ENCODE measurements around the gene PUDP.

The PUDP gene

DNA sequence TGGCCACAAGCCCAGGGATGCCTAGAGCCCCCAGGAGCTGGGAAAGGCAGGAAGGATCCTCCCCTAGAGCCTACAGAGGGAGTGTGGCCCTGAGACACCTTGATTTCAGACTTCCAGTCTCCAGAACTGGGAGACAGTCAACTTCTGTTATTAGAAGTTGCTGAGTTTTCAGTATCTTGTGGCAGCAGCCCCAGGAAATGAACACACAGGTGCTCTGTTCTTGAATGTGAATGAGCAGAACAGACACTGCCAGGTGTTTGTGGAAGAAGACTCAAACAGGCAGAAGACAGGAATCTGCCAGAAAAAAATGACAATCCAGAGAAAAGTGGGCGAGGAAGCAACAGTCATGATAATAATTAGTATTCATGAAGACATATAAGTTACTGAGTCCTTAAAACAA, 64.9 kb downstream of the PUDP start:
- Mint-ChIP-seq H3K36me3 (peaks cover 14% of the 10 kb centered on the region), H3K27me3 (no peaks in the 10 kb centered on the region), H3K4me1 (peaks cover 60% of the 10 kb centered on the region), H3K27ac (peak overlapping the region; percentile 92), H3K4me3 (peak overlapping the region; percentile 41), H3K9me3 (no peaks in the 10 kb centered on the region)
- no peak for DNase-seq
- CTCF ChIA-PET = no interaction called here

DNA sequence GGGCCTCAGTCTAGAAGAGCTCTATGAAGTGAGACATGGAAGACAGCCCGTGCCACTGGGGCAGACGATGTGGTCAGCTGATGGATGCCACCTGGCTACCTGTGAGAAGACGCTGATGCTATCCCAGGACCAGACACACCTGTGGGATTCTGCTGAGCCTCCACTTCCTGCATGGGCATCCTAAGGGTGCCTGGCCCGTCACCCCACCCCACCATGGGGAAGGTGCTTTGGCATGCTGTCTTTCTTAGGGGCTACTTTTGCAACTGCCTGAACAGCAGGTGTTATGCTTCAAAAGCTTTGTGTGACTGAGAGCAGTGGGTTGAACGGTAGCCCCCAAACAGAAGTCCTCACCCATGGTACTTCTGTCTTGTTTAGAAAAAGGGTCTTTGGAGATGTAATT, 65.4 kb downstream of the PUDP start:
- Mint-ChIP-seq H3K27me3 (no peaks in the 10 kb centered on the region), H3K27ac (peak overlapping the region; percentile 92), H3K9me3 (no peaks in the 10 kb centered on the region), H3K4me1 (peaks cover 61% of the 10 kb centered on the region), H3K4me3 (no peak overlapping the region), H3K36me3 (peaks cover 14% of the 10 kb centered on the region)
- CTCF ChIA-PET = no interaction called here
- DNase-seq = no peak

DNA sequence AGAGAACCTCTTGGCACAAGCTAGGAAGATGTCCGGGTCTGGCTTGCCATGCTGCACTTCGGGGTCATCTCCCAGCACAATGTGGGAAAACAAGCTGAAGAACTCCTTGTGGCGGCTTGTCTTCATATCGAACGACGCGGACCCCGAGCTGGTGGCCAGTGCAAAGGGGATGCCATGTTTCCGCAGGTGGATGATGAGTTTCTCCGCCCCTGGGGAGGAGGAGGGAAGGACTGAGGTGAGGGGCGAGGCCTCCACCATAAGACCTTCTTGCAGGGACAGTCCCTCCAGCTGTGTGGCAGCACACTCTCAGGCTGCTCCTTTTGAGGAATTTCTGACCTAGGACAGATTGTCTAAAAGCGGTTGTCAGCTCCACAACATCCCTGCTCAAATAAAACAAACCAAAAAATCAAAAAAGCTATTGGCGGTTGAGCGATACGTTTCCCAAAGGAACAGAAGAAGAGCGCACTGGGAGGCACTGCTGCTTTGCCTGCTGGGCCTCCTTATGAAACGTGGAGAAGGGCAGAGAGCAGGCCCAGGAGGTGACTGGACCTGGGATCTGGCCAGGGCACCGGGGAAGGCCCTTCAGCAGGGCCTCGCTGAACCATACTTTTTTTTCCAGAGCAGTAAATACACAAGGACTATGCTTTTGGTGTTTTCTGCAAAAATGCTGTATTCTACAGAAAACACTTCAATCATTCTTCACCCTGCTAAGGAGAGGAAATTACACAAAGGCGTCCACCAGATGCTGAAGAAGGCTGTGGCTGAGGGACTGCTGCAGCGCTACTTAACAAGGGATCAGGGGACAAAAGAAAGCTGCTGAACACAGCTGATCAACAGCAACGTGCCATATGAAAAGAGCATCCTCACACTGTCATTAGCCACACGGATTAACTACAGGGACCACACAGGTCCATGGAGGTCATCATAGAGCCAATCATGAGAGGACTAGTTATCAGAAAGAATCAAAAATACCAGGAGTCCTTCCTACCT, 70.4 kb downstream of the PUDP start:
- Mint-ChIP-seq H3K36me3 (peaks cover 24% of the 10 kb centered on the region), H3K27me3 (no peaks in the 10 kb centered on the region), H3K4me1 (peaks cover 56% of the 10 kb centered on the region), H3K4me3 (no peak overlapping the region), H3K9me3 (no peaks in the 10 kb centered on the region), H3K27ac (no peak overlapping the region)
- DNase-seq = no peak
- CTCF ChIA-PET = no interaction called here

DNA sequence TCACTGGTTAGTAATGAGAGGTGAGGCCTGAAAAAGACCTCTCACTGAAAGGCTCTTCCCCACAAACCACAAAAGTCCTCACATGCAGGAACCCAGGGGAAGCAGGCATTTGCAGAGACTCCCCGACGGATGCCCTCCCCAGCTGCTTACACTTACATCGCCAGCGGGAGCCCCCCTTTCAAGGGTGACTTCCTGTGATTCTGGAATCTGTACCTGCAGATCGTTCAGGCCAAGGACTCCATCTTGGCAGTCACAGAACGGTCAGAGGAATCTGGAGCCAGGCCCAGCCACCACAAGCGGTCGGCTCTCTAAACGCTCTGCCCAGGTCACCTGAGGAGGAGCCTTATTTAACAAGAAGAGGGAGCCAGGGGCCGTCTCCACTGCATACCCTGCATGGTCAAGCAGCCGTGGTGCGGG, 71.7 kb downstream of the PUDP start:
- CTCF ChIA-PET = no interaction called here
- no peak overlapping the region for H3K27ac Mint-ChIP-seq
- peaks cover 17% of the 10 kb centered on the region for H3K36me3 Mint-ChIP-seq
- H3K4me3 Mint-ChIP-seq = no peak overlapping the region
- no peaks in the 10 kb centered on the region for H3K9me3 Mint-ChIP-seq
- H3K4me1 Mint-ChIP-seq = peaks cover 49% of the 10 kb centered on the region
- no peak for DNase-seq
- H3K27me3 Mint-ChIP-seq = no peaks in the 10 kb centered on the region

DNA sequence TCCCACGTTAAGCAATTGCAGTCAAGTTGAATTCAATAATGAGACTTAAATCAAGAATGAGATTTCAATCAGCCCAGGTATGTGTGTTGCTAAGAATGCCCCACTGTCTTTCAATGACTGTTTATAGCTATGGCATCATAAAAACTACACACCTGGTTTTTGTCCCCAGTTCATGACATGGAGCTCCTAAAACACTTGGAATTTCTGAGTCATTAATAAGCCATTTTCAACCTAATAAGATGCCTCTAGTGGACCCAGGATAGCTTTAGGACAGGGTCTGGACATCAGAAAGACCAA, 73.1 kb downstream of the PUDP start:
- DNase-seq = no peak
- peaks cover 51% of the 10 kb centered on the region for H3K4me1 Mint-ChIP-seq
- H3K27ac Mint-ChIP-seq = no peak overlapping the region

DNA sequence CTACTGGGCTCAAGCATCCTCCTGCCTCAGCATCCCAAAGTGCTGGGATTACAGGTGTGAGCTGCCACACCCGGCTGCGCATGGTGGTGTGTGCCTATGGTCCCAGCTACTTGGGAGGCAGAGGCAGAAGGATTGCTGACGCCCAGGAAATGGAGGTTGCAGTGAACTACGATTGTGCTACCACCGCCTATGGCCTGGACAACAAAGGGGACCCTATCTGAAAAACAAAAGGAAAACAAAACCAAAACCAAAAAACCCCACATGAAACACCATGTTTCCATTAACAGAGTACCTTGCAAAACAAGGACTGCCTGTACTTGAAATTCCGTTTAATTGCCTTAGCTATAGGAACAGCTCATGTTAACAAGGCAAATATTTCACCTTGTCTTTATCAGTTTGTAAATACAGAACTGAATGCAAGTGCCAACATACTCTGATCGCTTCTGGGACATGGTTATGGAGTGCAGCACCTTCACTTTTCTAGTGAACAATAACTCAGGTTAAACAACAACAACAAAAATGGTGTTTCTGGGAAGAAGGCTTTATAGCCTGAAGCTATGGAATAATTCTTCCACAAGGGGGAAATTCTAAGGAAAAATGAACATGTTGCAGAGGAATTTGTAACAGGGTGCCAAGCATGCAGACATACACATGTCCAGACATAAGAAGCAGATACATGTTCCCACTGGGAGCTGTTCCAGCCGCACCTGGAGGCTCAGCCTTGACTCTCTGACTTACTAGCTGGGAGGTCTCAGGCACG, 73.6 kb downstream of the PUDP start:
- peaks cover 21% of the 10 kb centered on the region for H3K36me3 Mint-ChIP-seq
- DNase-seq = peak; percentile 43
- H3K9me3 Mint-ChIP-seq = no peaks in the 10 kb centered on the region
- CTCF ChIA-PET = interaction anchor here (0.8 to 1.6 kb wide), 2 partner anchors 15 to 58 kb away, joined by 3 to 4 read pairs; no protein-coding TSS in a partner anchor
- no peak overlapping the region for H3K4me3 Mint-ChIP-seq
- no peaks in the 10 kb centered on the region for H3K27me3 Mint-ChIP-seq
- peaks cover 55% of the 10 kb centered on the region for H3K4me1 Mint-ChIP-seq
- peak overlapping the region; percentile 83 for H3K27ac Mint-ChIP-seq

More for the DNA sequence above, 73.1 kb downstream of the PUDP start:
- Mint-ChIP-seq H3K4me3 (no peak overlapping the region), H3K9me3 (no peaks in the 10 kb centered on the region), H3K36me3 (peaks cover 20% of the 10 kb centered on the region), H3K27me3 (no peaks in the 10 kb centered on the region)
- CTCF ChIA-PET = interaction anchor here (0.8 to 1.6 kb wide), 2 partner anchors 14 to 58 kb away, joined by 3 to 4 read pairs; no protein-coding TSS in a partner anchor

DNA sequence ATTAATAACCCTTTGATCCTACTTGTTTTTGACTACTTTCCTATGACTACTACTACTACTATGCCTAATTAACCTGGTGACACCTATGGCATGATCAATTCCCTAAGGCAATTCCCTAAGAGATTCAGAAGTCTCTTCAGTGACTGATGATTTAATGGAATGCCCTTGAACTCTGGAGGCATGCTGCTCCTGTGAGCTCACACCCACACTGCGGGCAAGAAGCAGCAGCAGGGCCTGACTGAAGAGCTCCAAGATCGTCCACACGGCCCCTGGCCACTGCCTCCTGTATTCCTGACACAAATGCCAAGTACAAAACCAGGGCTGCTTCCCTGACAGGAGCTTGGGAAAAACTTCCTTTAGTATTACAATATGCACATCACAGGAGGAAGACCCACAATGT, 74.6 kb downstream of the PUDP start:
- peaks cover 21% of the 10 kb centered on the region for H3K36me3 Mint-ChIP-seq
- CTCF ChIA-PET = interaction anchor here (1.6 kb wide), 1 partner anchor 59 kb away, joined by 4 read pairs; no protein-coding TSS in a partner anchor
- no peaks in the 10 kb centered on the region for H3K27me3 Mint-ChIP-seq
- no peak overlapping the region for H3K4me3 Mint-ChIP-seq
- no peak for DNase-seq
- peaks cover 61% of the 10 kb centered on the region for H3K4me1 Mint-ChIP-seq
- H3K27ac Mint-ChIP-seq = peak overlapping the region; percentile 52
- H3K9me3 Mint-ChIP-seq = no peaks in the 10 kb centered on the region

DNA sequence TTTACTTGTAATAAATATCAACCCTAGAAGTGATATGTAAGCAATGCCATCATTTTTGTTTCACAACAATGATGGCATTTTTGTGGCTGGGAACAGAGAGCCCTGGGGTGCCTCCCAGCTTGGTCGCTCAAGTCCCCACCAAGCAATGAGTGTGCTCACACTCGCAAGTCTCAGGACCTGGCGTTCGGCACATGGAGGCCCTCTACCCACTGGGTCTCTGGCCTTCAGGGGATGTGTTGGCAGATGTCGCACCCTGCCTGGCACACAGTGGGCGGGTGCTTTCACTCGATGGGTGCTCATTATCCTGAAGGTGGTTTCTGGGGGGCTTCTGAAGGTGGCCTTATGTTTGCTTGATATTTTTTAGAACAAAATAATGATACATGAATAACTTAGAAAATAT, 75.1 kb downstream of the PUDP start:
- Mint-ChIP-seq H3K27me3 (no peaks in the 10 kb centered on the region), H3K9me3 (no peaks in the 10 kb centered on the region), H3K4me1 (peaks cover 63% of the 10 kb centered on the region), H3K36me3 (peaks cover 21% of the 10 kb centered on the region), H3K4me3 (no peak overlapping the region), H3K27ac (no peak overlapping the region)
- CTCF ChIA-PET = no interaction called here
- DNase-seq = no peak

DNA sequence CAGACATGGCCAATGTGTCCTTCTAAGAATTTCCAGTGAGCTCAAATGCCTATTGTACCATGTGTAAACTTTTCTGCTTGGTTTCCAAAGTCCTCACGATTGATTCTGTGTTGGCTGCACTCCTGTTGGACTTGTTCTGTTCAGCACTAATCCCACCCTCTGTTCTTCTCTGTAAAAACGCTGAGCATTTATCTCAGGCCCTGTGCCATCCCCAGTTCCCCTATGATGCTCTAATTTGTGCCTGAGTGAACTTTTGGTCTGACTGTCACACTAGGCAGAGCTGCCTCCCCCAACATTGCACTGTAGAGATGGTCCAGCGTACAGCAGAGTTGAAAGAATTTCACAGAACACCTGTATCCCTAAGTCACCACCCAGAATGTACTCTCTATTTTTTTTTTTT, 76.6 kb downstream of the PUDP start:
- H3K27ac Mint-ChIP-seq = no peak overlapping the region
- H3K9me3 Mint-ChIP-seq = no peaks in the 10 kb centered on the region
- no peaks in the 10 kb centered on the region for H3K27me3 Mint-ChIP-seq
- DNase-seq = no peak
- CTCF ChIA-PET = no interaction called here
- H3K36me3 Mint-ChIP-seq = peaks cover 16% of the 10 kb centered on the region
- peaks cover 57% of the 10 kb centered on the region for H3K4me1 Mint-ChIP-seq
- H3K4me3 Mint-ChIP-seq = no peak overlapping the region

DNA sequence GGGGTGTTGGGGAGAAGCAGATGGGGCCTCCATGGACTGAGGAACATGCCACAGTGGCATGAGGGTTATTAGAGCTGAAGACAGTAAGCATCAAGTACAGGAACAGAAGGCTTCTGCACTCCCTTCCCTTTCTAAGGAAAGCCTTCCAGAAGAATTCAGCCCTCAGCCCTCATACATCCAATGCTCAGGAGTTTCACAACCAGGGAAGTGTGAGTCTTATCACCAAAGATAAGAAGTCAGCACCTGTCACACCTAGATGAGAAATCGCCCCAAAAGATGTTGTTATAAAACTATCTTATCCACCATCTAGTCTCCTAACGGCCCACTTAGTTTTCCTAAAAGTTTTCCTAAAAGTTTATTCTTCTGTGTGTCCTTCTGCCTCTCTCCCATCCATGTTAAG, 78.4 kb downstream of the PUDP start:
- Mint-ChIP-seq H3K36me3 (peaks cover 13% of the 10 kb centered on the region), H3K27ac (no peak overlapping the region), H3K4me3 (no peak overlapping the region), H3K27me3 (no peaks in the 10 kb centered on the region), H3K9me3 (no peaks in the 10 kb centered on the region), H3K4me1 (peaks cover 39% of the 10 kb centered on the region)
- CTCF ChIA-PET = no interaction called here
- DNase-seq = no peak

DNA sequence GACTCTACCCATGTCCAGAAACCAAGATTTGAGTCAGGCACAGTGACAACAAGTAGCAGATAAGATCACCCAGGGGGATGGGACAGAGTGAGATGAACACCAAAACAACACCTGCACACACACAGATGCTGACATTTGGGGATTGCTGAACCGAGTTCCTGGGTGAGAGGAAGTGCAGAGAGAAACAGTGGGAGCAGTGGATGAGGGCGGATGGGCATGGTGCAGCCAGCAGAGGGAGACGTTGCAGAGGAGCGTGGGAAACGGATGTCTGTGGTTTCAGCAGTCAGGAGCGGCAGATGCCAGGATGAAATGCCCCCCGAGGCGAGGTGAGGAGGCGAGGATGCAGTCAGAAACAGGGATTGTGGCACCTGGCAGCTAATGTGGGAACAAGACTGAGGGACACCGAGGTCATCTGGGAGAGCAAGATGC, 79.0 kb downstream of the PUDP start:
- peaks cover 13% of the 10 kb centered on the region for H3K36me3 Mint-ChIP-seq
- H3K27ac Mint-ChIP-seq = peak overlapping the region; percentile 78
- peak overlapping the region; percentile 24 for H3K4me3 Mint-ChIP-seq
- DNase-seq = peak; percentile 48
- no peaks in the 10 kb centered on the region for H3K27me3 Mint-ChIP-seq
- H3K9me3 Mint-ChIP-seq = no peaks in the 10 kb centered on the region
- CTCF ChIA-PET = no interaction called here
- H3K4me1 Mint-ChIP-seq = peaks cover 33% of the 10 kb centered on the region

DNA sequence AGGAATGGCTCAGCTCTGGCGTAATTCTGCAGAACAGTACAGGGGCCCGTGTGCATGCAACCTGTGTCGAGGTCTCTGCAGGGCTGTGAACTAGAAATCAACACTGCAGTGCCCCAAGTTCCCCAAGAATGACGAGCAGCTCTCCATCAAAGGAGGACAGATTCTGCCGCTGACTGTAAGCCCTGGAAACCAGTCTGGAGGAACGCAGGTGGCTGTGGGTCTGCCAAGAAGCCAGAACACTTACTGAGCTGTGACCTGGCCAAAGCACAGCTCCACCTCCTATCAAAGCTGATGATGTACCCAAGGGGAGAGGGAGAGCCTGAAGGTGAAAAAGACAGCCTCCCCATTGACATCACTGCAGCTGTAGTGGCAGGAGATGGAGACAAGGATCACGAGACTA, 80.7 kb downstream of the PUDP start:
- CTCF ChIA-PET = no interaction called here
- H3K36me3 Mint-ChIP-seq = peaks cover 14% of the 10 kb centered on the region
- no peaks in the 10 kb centered on the region for H3K27me3 Mint-ChIP-seq
- no peak for DNase-seq
- no peak overlapping the region for H3K4me3 Mint-ChIP-seq
- H3K27ac Mint-ChIP-seq = no peak overlapping the region
- no peaks in the 10 kb centered on the region for H3K9me3 Mint-ChIP-seq
- peaks cover 30% of the 10 kb centered on the region for H3K4me1 Mint-ChIP-seq

DNA sequence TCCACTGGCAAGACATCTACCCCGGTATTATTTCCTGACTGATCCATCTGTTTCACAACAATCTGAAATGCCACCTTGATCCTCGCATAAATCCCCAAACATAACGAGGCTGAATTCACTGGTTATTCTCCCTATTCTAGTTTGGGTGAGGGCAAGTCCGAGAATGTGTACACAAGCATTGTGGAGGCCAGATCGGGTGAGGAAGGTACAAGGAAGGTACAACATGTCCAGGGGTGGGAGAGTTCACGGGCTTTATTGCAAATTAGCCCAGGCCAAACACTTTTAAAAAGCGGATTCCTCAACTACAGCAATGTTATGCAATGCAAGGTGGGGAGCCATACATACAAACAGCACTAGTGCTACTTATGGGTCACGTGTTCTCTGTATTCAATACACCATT, 82.5 kb downstream of the PUDP start:
- Mint-ChIP-seq H3K27me3 (no peaks in the 10 kb centered on the region), H3K4me3 (no peak overlapping the region), H3K9me3 (no peaks in the 10 kb centered on the region), H3K27ac (no peak overlapping the region), H3K36me3 (peaks cover 14% of the 10 kb centered on the region), H3K4me1 (peaks cover 25% of the 10 kb centered on the region)
- DNase-seq = no peak
- CTCF ChIA-PET = no interaction called here

DNA sequence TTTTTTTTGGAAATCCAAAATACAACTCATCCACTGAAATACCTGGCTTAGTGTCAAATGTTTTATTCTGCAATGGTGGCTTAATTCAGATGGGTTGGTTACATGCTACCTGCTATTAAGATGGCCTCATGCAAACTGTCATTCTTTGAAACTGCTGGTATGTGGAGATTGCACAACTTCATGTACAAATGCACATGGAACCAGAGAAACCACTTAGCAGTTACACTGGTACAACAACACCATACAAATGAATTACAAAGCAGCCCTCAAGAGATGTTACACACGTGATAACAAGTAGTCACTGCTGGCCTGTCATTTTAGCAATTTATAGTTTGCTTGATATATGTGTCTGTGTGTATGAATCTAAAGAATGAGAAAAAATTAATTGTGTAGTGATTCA, 85.0 kb downstream of the PUDP start:
- no peak for DNase-seq
- no peaks in the 10 kb centered on the region for H3K9me3 Mint-ChIP-seq
- H3K4me3 Mint-ChIP-seq = no peak overlapping the region
- no peak overlapping the region for H3K27ac Mint-ChIP-seq
- H3K27me3 Mint-ChIP-seq = no peaks in the 10 kb centered on the region
- H3K36me3 Mint-ChIP-seq = peaks cover 11% of the 10 kb centered on the region
- CTCF ChIA-PET = no interaction called here
- peaks cover 22% of the 10 kb centered on the region for H3K4me1 Mint-ChIP-seq

DNA sequence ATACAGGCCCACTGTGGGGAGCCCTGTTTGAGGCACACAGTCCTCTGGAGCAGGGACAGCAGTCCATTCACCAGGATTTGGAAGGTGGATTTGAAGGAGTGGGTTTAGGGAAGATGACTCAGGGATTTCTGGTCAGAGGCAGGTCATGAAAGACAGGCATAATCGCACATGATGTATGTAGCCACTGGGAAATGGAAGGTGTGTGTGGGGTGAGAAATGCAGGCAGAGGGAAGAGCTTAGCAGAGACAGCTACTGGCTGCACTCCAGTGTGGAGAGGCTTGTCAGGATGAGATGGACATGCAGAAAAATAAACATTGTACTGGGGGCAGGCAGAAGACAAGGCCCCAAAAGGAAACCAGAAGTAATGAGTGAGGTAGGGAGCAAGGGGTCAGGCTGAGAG, 85.7 kb downstream of the PUDP start:
- Mint-ChIP-seq H3K36me3 (peaks cover 15% of the 10 kb centered on the region), H3K4me1 (peaks cover 22% of the 10 kb centered on the region), H3K4me3 (no peak overlapping the region), H3K9me3 (no peaks in the 10 kb centered on the region), H3K27ac (no peak overlapping the region), H3K27me3 (no peaks in the 10 kb centered on the region)
- CTCF ChIA-PET = no interaction called here
- DNase-seq = no peak

Data from activated naive CD4-positive, alpha-beta T cell treated with anti-CD3 and anti-CD28 coated beads, Interleukin-2, amount 10 ng/mL, durations not matched to agents 7 days and 5 days (primary cell).